HCT116 (cell line): Measurements from ENCODE around the gene LRRC8B. TPM values are rescaled to one million over a fixed set of nuclear protein-coding genes. Genes with fewer than 3 reads are reported as not detected.

Source experiments
- ATAC-seq: fragments of 200-7000 bp; cut with Tn5 transposase; 2 replicates; pipeline ENCODE4 v1.9.1; 2020; ENCODE audit warnings: mild to moderate bottlenecking, moderate library complexity
- BruUV-seq: library from RNA; stranded (reverse); fragments of 400-500 nt; replicated peaks from 2 replicates; lab custom pipeline; 2021; lab: Mats Ljungman, UMichigan
- CTCF ChIA-PET: fragments of 300-600 bp; sonication (Branson Sonifier 250); formaldehyde crosslinking; loops from one replicate; lab custom pipeline; 2021; ENCODE audit warnings: antibody characterized with exemption; lab: Charles Lee
- POLR2A ChIA-PET: fragments of 300-600, 350-600 bp; sonication (Branson Sonifier 250); formaldehyde crosslinking; loops from one replicate; lab custom pipeline; 2021; ENCODE audit warnings: antibody characterized with exemption; lab: Charles Lee
- RAD21 ChIA-PET, 2 experiments: fragments of 300-600 bp; sonication (Branson Sonifier 250); formaldehyde crosslinking; loops; one replicate each; lab custom pipeline; 2023; ENCODE audit warnings: low total read pairs in 2 of 2; ENCODE audit not compliant: uncharacterized antibody in 2 of 2, unreplicated experiment in 2 of 2, low non-redundant PET in 1 of 2; lab: Charles Lee
- DNase-seq: peaks from one replicate; pipeline ENCODE4 v3.0.0-alpha.2; 2010; ENCODE audit warnings: low read depth, low spot score
- H2AFZ ChIP-seq: fragments of 200-600 bp; shearing (Covaris generic), sonication (generic); 2 replicates; pipeline ENCODE4 v1.6.1; 2017; ENCODE audit warnings: low read depth, mixed run types, mixed read lengths, antibody characterized with exemption, low read length; ENCODE audit not compliant: poor library complexity, severe bottlenecking
- H3K27ac ChIP-seq: 2 replicates; pipeline ENCODE4 v1.5.1; 2012; ENCODE audit warnings: low read depth, low read length
- H3K27me3 ChIP-seq: fragments of 200-600 bp; sonication (generic); 2 replicates; pipeline ENCODE4 v1.6.1; 2016; ENCODE audit warnings: mixed run types, low read length, mixed read lengths; ENCODE audit not compliant: insufficient read depth
- H3K36me3 ChIP-seq, 2 experiments: fragments of 200-500 bp in 1 of 2; fragments of 200-600 bp in 1 of 2; sonication (Bioruptor generic) in 1 of 2; sonication (generic) in 1 of 2; 2 replicates each; pipeline versions ENCODE4 v1.5.1 to v1.6.1; 2014 to 2016; ENCODE audit warnings: low read length in 2 of 2, inconsistent platforms in 1 of 2, mixed read lengths in 1 of 2, mixed run types in 1 of 2; ENCODE audit not compliant: insufficient read depth in 2 of 2, control insufficient read depth in 1 of 2
- H3K4me1 ChIP-seq, 2 experiments: fragments of 200-600 bp in 1 of 2; sonication (generic) in 1 of 2; 2 replicates each; pipeline versions ENCODE4 v1.5.1 to v1.6.1; 2012 to 2017; ENCODE audit warnings: low read length in 2 of 2, inconsistent platforms in 1 of 2, mild to moderate bottlenecking in 1 of 2, mixed read lengths in 1 of 2, mixed run types in 1 of 2, moderate library complexity in 1 of 2; ENCODE audit not compliant: insufficient read depth in 2 of 2, control insufficient read depth in 1 of 2
- H3K4me2 ChIP-seq: fragments of 200-600 bp; sonication (generic); 2 replicates; pipeline ENCODE4 v1.6.1; 2017; ENCODE audit warnings: mixed run types, low read length, mixed read lengths
- H3K4me3 ChIP-seq, 2 experiments: fragments of 200-600 bp in 1 of 2; sonication (generic) in 1 of 2; replicated peaks in 1 of 2; 2 replicates each; pipeline ENCODE4 v1.5.1; 2011 to 2016; ENCODE audit warnings: low read length in 2 of 2, control low read depth in 1 of 2, low read depth in 1 of 2, mild to moderate bottlenecking in 1 of 2, mixed read lengths in 1 of 2, mixed run types in 1 of 2
- H3K79me2 ChIP-seq: fragments of 200-600 bp; sonication (generic); 2 replicates; pipeline ENCODE4 v1.6.1; 2017; ENCODE audit warnings: mild to moderate bottlenecking, mixed run types, low read length, moderate library complexity, mixed read lengths; ENCODE audit not compliant: insufficient read depth
- H3K9ac ChIP-seq: fragments of 200-600 bp; sonication (generic); 2 replicates; pipeline ENCODE4 v1.6.1; 2016; ENCODE audit warnings: low read length, mixed read lengths
- H3K9me2 ChIP-seq: fragments of 200-600 bp; sonication (generic), shearing (Covaris generic); 2 replicates; pipeline ENCODE4 v1.6.1; 2017; ENCODE audit warnings: mixed run types, mild to moderate bottlenecking, moderate library complexity; ENCODE audit not compliant: insufficient read depth
- H3K9me3 ChIP-seq, 2 experiments: fragments of 200-500 bp in 1 of 2; fragments of 200-600 bp in 1 of 2; sonication (Bioruptor generic) in 1 of 2; sonication (generic) in 1 of 2; 2 replicates each; pipeline ENCODE4 v1.6.1; 2014 to 2017; ENCODE audit warnings: low read length in 2 of 2, mixed read lengths in 2 of 2, inconsistent platforms in 1 of 2, low read depth in 1 of 2, mild to moderate bottlenecking in 1 of 2, mixed run types in 1 of 2, moderate library complexity in 1 of 2; ENCODE audit not compliant: control insufficient read depth in 1 of 2, insufficient read depth in 1 of 2
- H4K20me1 ChIP-seq: fragments of 200-600 bp; sonication (generic), shearing (Covaris generic); 2 replicates; pipeline ENCODE4 v1.6.1; 2017; ENCODE audit warnings: mixed run types, mild to moderate bottlenecking, moderate library complexity; ENCODE audit not compliant: insufficient read depth
- EGR1 ChIP-seq: IDR thresholded peaks from 2 replicates; pipeline ENCODE4 v1.6.1; 2012; ENCODE audit warnings: low read depth
- ELF1 ChIP-seq: IDR thresholded peaks from 2 replicates; pipeline ENCODE4 v1.6.1; 2012; ENCODE audit warnings: low read depth, borderline replicate concordance
- FOSL1 ChIP-seq: IDR thresholded peaks from 2 replicates; pipeline ENCODE4 v1.6.1; 2012; ENCODE audit warnings: low read depth
- JUND ChIP-seq: IDR thresholded peaks from 2 replicates; pipeline ENCODE4 v1.6.1; 2012
- MAX ChIP-seq: IDR thresholded peaks from 2 replicates; pipeline ENCODE4 v1.6.1; 2012
- POLR2A ChIP-seq: IDR thresholded peaks from 2 replicates; pipeline ENCODE4 v1.7.0; 2011; ENCODE audit warnings: borderline replicate concordance; ENCODE audit not compliant: insufficient read depth, insufficient read length; ENCODE audit errors: extremely low read depth
- SP1 ChIP-seq: IDR thresholded peaks from 2 replicates; pipeline ENCODE4 v1.6.1; 2012; ENCODE audit warnings: low read depth
- TCF7L2 ChIP-seq: IDR thresholded peaks from 2 replicates; pipeline ENCODE4 v1.7.0; 2011; ENCODE audit warnings: borderline replicate concordance, inconsistent platforms; ENCODE audit not compliant: insufficient read depth, insufficient read length; ENCODE audit errors: extremely low read depth
- YY1 ChIP-seq: IDR thresholded peaks from 2 replicates; pipeline ENCODE4 v1.6.1; 2011; ENCODE audit warnings: low read length, low read depth, moderate library complexity, mild to moderate bottlenecking; ENCODE audit not compliant: insufficient replicate concordance; ENCODE audit errors: extremely low read depth
- ZFX ChIP-seq: fragments of 450-650 bp; IDR thresholded peaks from 2 replicates; pipeline ENCODE4 v1.6.1; 2017
- intact Hi-C: fragments of 100-400 bp; cut with micrococcal nuclease; formaldehyde crosslinking; loops from 2 replicates; pipeline ENCODE4 v1.10.0; 2022
- total RNA-seq: library from RNA; stranded (reverse); gene quantifications from one replicate; pipeline ENCODE4 v1.2.1, GENCODE V29; 2021; ENCODE audit not compliant: unreplicated experiment
- TF ChIP-seq, protein P1 (sequence below): IDR thresholded peaks from 2 replicates; pipeline ENCODE4 v1.6.1; 2012
- TF ChIP-seq, protein P2 (sequence below): IDR thresholded peaks from 2 replicates; pipeline ENCODE4 v1.6.1; 2012; ENCODE audit warnings: low read depth

The LRRC8B gene
- total RNA-seq, 1 experiment from 2014 or later, result 17.9 TPM

DNA sequence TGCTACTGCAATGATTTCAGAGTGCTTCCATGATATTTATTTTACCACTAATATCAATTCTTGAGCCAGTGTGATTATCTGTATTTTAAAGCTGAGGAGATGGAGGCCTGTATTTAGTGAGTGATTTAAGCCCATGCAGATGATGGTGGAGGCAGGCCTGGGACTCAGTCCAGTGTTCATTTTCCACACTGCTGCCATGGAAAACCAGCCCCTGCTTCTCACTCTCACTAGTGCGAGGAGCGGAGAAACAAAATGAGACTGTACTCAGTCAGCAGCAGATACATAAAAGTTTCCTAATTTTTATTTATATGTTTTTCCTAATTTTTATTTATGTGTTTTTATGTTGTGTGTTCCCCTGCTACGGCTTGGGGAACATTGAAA is 32.8 kb downstream of the LRRC8B start:
- TF ChIP-seq JUND, result no peak
- TF ChIP-seq TCF7L2, result no peak
- no peak for TF ChIP-seq YY1
- TF ChIP-seq ZFX, result no peak
- no peak for TF ChIP-seq EGR1
- no peak for TF ChIP-seq MAX
- no peak for TF ChIP-seq FOSL1
- TF ChIP-seq, protein P1, sequence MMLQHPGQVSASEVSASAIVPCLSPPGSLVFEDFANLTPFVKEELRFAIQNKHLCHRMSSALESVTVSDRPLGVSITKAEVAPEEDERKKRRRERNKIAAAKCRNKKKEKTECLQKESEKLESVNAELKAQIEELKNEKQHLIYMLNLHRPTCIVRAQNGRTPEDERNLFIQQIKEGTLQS, result no peak
- TF ChIP-seq ELF1, result no peak
- TF ChIP-seq, protein P2, sequence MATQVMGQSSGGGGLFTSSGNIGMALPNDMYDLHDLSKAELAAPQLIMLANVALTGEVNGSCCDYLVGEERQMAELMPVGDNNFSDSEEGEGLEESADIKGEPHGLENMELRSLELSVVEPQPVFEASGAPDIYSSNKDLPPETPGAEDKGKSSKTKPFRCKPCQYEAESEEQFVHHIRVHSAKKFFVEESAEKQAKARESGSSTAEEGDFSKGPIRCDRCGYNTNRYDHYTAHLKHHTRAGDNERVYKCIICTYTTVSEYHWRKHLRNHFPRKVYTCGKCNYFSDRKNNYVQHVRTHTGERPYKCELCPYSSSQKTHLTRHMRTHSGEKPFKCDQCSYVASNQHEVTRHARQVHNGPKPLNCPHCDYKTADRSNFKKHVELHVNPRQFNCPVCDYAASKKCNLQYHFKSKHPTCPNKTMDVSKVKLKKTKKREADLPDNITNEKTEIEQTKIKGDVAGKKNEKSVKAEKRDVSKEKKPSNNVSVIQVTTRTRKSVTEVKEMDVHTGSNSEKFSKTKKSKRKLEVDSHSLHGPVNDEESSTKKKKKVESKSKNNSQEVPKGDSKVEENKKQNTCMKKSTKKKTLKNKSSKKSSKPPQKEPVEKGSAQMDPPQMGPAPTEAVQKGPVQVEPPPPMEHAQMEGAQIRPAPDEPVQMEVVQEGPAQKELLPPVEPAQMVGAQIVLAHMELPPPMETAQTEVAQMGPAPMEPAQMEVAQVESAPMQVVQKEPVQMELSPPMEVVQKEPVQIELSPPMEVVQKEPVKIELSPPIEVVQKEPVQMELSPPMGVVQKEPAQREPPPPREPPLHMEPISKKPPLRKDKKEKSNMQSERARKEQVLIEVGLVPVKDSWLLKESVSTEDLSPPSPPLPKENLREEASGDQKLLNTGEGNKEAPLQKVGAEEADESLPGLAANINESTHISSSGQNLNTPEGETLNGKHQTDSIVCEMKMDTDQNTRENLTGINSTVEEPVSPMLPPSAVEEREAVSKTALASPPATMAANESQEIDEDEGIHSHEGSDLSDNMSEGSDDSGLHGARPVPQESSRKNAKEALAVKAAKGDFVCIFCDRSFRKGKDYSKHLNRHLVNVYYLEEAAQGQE, result no peak
- TF ChIP-seq POLR2A, result no peak
- TF ChIP-seq SP1, result no peak
- TF ChIP-seq, all 23 proteins: peak for 0
- H3K4me3 ChIP-seq, result no peak overlapping the region
- intact Hi-C loops, result no loop called here
- no peak for DNase-seq
- no peaks in the 10 kb centered on the region for H3K9me2 ChIP-seq
- no peak overlapping the region for H3K9ac ChIP-seq
- ChIA-PET RAD21 (no interaction called here), POLR2A (no interaction called here), CTCF (no interaction called here)
- H4K20me1 ChIP-seq, result no peaks in the 10 kb centered on the region
- no peak for ATAC-seq
- no peak overlapping the region for H3K27ac ChIP-seq
- no TSS peak for BruUV-seq
- 0 out of 4 replicates have a peak, but pooled peaks cover 0 to 5% of the 10 kb centered on the region in 2 experiments for H3K36me3 ChIP-seq
- no peaks in the 10 kb centered on the region for H3K9me3 ChIP-seq
- no peaks in the 10 kb centered on the region for H3K27me3 ChIP-seq
- no peak overlapping the region for H3K4me2 ChIP-seq
- H3K4me1 ChIP-seq, result peaks cover 0 to 3% of the 10 kb centered on the region in 2 experiments; a peak in 1 of 4 replicates
- H2AFZ ChIP-seq, result no peak overlapping the region
- H3K79me2 ChIP-seq, result peaks cover 9% of the 10 kb centered on the region; the same call in 1 of the 2 replicates
